GM23248 (cell line): ENCODE data around the gene DGKA. TPM values are rescaled to one million over a fixed set of nuclear protein-coding genes. Genes with fewer than 3 reads are reported as not detected.
"Not testable (repeated sequence)": the region's sequence is repeated elsewhere in the genome, so short reads cannot be mapped to it uniquely, and the experiment has no call there.

ENCODE experiments used
- DNase-seq: peaks from one replicate; pipeline ENCODE4 v3.0.0-alpha.2; 2015
- H2AFZ ChIP-seq: fragments of 200-600 bp; sonication (generic); 2 replicates; pipeline ENCODE4 v1.6.1; 2016; ENCODE audit warnings: antibody characterized with exemption
- H3F3A ChIP-seq: fragments of 200-600 bp; sonication (generic); 2 replicates; pipeline ENCODE4 v1.6.1; 2016; ENCODE audit warnings: mild to moderate bottlenecking, antibody characterized with exemption, mixed run types; ENCODE audit not compliant: insufficient read depth
- H3K27ac ChIP-seq: fragments of 200-600 bp; sonication (generic); 2 replicates; pipeline ENCODE4 v1.5.1; 2016; ENCODE audit warnings: mild to moderate bottlenecking
- H3K27me3 ChIP-seq: fragments of 200-600 bp; sonication (generic); replicated peaks from 2 replicates; pipeline ENCODE4 v1.6.1; 2016; ENCODE audit warnings: mild to moderate bottlenecking; ENCODE audit not compliant: insufficient read depth
- H3K36me3 ChIP-seq: fragments of 200-600 bp; sonication (generic); 2 replicates; pipeline ENCODE4 v1.6.1; 2016; ENCODE audit warnings: low read depth, mild to moderate bottlenecking
- H3K4me1 ChIP-seq: fragments of 200-600 bp; sonication (generic); 2 replicates; pipeline ENCODE4 v1.6.1; 2016; ENCODE audit warnings: mild to moderate bottlenecking; ENCODE audit not compliant: insufficient read depth
- H3K4me2 ChIP-seq: fragments of 200-600 bp; sonication (generic); one replicate; pipeline ENCODE4 v1.6.1; 2016; ENCODE audit warnings: mild to moderate bottlenecking; ENCODE audit not compliant: unreplicated experiment
- H3K4me3 ChIP-seq: fragments of 200-600 bp; sonication (generic); 2 replicates; pipeline ENCODE4 v1.5.1; 2016; ENCODE audit warnings: mild to moderate bottlenecking
- H3K79me2 ChIP-seq: fragments of 200-600 bp; sonication (generic); 2 replicates; pipeline ENCODE4 v1.6.1; 2016; ENCODE audit warnings: mild to moderate bottlenecking; ENCODE audit not compliant: insufficient read depth
- H3K9ac ChIP-seq: fragments of 200-600 bp; sonication (generic); 2 replicates; pipeline ENCODE4 v1.6.1; 2016; ENCODE audit warnings: mild to moderate bottlenecking
- H3K9me2 ChIP-seq: fragments of 200-600 bp; sonication (generic); 2 replicates; pipeline ENCODE4 v1.6.1; 2016; ENCODE audit warnings: mixed run types, mild to moderate bottlenecking, moderate library complexity; ENCODE audit not compliant: insufficient read depth
- H3K9me3 ChIP-seq: fragments of 200-600 bp; sonication (generic); one replicate; pipeline ENCODE4 v1.6.1; 2017; ENCODE audit warnings: low read depth
- H4K20me1 ChIP-seq: fragments of 200-600 bp; sonication (generic); 2 replicates; pipeline ENCODE4 v1.6.0; 2016; ENCODE audit not compliant: insufficient read depth
- EZH2 ChIP-seq: fragments of 200-600 bp; sonication (generic); IDR thresholded peaks from 2 replicates; pipeline ENCODE4 v1.6.1; 2018; ENCODE audit warnings: antibody characterized with exemption, mild to moderate bottlenecking; ENCODE audit not compliant: insufficient read depth, poor library complexity, severe bottlenecking
- EZH2phosphoT487 ChIP-seq: fragments of 200-600 bp; sonication (generic); IDR thresholded peaks from 2 replicates; pipeline ENCODE4 v1.6.1; 2018; ENCODE audit warnings: antibody characterized with exemption, moderate library complexity, mild to moderate bottlenecking, low read depth; ENCODE audit not compliant: insufficient read depth
- WGBS, 2 experiments: methylation state at CpG; one replicate each; pipeline ENCODE4 v1.1.6; 2015 to 2017; ENCODE audit warnings: low lambda C conversion rate in 2 of 2, low coverage in 1 of 2; ENCODE audit errors: missing lambda C conversion rate in 2 of 2; 5-methylcytosine and 5-hydroxymethylcytosine counted together
- in situ Hi-C: fragments of 300-500 bp; cut with MboI; formaldehyde crosslinking; loops from 2 replicates; pipeline ENCODE4 v1.15.0; 2020
- polyA plus RNA-seq: library from polyadenylated mRNA; unstranded; fragments of >200 nt; fragmentation: Nextera tagmentation; extraction: Ambion mirVana; gene quantifications from 2 replicates; pipeline ENCODE4 v1.2.1, GENCODE V29; 2016
- total RNA-seq: library from RNA; depleted of rRNA; stranded (reverse); fragments of >200 nt; shearing (Covaris generic); gene quantifications from 2 replicates; pipeline ENCODE4 v1.2.3, GENCODE V29; 2014

Gene DGKA
- total and polyA plus RNA-seq, 2 experiments from 2014 or later, result 67.7 to 116 TPM

GRCh38 chr12:55909513-55909884, 21.5 kb upstream of the DGKA start:
- H3K27ac ChIP-seq, result peak overlapping the region; percentile 67

GRCh38 chr12:55912908-55913307, 18.1 kb upstream of the DGKA start:
- Histone ChIP-seq H3K4me3 (no peak overlapping the region), H3K79me2 (peaks cover 77% of the 10 kb centered on the region), H3K9me2 (no peaks in the 10 kb centered on the region), H3K9me3 (no peaks in the 10 kb centered on the region), H3F3A (peaks cover 16% of the 10 kb centered on the region), H3K27me3 (no peaks in the 10 kb centered on the region), H3K9ac (no peak overlapping the region), H3K4me2 (no peak overlapping the region), H3K4me1 (peaks cover 14% of the 10 kb centered on the region), H4K20me1 (no peaks in the 10 kb centered on the region), H2AFZ (no peak overlapping the region), H3K36me3 (peaks cover 13% of the 10 kb centered on the region), H3K27ac (no peak overlapping the region)
- DNase-seq, result no peak
- whole genome bisulfite sequencing, 2 experiments, result 90% methylated on average over 4 of the region's 4 CpGs
- in situ Hi-C loops, result no loop called here
- TF ChIP-seq EZH2phosphoT487 (no peak), EZH2 (no peak)

More at GRCh38 chr12:55909513-55909884, 21.5 kb upstream of the DGKA start:
- H3K9me3 ChIP-seq, result no peaks in the 10 kb centered on the region
- peaks cover 10% of the 10 kb centered on the region for H3K36me3 ChIP-seq
- no peaks in the 10 kb centered on the region for H4K20me1 ChIP-seq
- H3K4me1 ChIP-seq, result peaks cover 19% of the 10 kb centered on the region
- peak overlapping the region; percentile 25; the same call in 1 of the 2 replicates for H3K4me3 ChIP-seq
- peak overlapping the region; percentile 43; the same call in 1 of the 2 replicates for H2AFZ ChIP-seq
- DNase-seq, result no peak
- peaks cover 21% of the 10 kb centered on the region for H3F3A ChIP-seq
- peaks cover 58% of the 10 kb centered on the region for H3K79me2 ChIP-seq
- H3K4me2 ChIP-seq, result peak overlapping the region; percentile 12
- peak overlapping the region; percentile 32 for H3K9ac ChIP-seq
- WGBS, 2 experiments, result 66 to 71% methylated on average over 2 of the region's 2 CpGs
- no peaks in the 10 kb centered on the region for H3K27me3 ChIP-seq
- H3K9me2 ChIP-seq, result no peaks in the 10 kb centered on the region
- in situ Hi-C loops, result no loop called here
- TF ChIP-seq EZH2 (no peak), EZH2phosphoT487 (no peak)

- 54 to 62% methylated on average over 3 of the region's 3 CpGs for WGBS, 2 experiments
These were observed 15.5 kb upstream of the DGKA start for GRCh38 chr12:55915482-55915859.

GRCh38 chr12:55919032-55919431, 11.9 kb upstream of the DGKA start:
- WGBS, 2 experiments, result 48 to 54% methylated on average over 3 of the region's 3 CpGs
- H3K9me2 ChIP-seq, in situ Hi-C loops, H3K9me3 ChIP-seq, H3K4me3 ChIP-seq, H3K36me3 ChIP-seq, H4K20me1 ChIP-seq, H3K4me1 ChIP-seq, H3K27me3 ChIP-seq, H2AFZ ChIP-seq, H3F3A ChIP-seq: not testable (repeated sequence)
- H3K9ac ChIP-seq, result peak overlapping the region; percentile 33; the same call in 1 of the 2 replicates
- peak overlapping the region; percentile 75 for H3K27ac ChIP-seq
- peaks cover 99% of the 10 kb centered on the region for H3K79me2 ChIP-seq
- H3K4me2 ChIP-seq, result peak overlapping the region; percentile 12
- DNase-seq, result peak; percentile 86

More at GRCh38 chr12:55915482-55915859, 15.5 kb upstream of the DGKA start:
- Histone ChIP-seq H3K4me1 (peaks cover 9% of the 10 kb centered on the region), H4K20me1 (no peaks in the 10 kb centered on the region), H3K79me2 (peaks cover 99% of the 10 kb centered on the region), H3K27ac (no peak overlapping the region), H3K9me2 (no peaks in the 10 kb centered on the region), H3F3A (peaks cover 7% of the 10 kb centered on the region; the same call in 1 of the 2 replicates), H2AFZ (no peak overlapping the region), H3K9ac (no peak overlapping the region), H3K27me3 (no peaks in the 10 kb centered on the region), H3K4me2 (no peak overlapping the region), H3K4me3 (no peak overlapping the region), H3K9me3 (no peaks in the 10 kb centered on the region), H3K36me3 (peaks cover 13% of the 10 kb centered on the region)
- no peak for DNase-seq
- no peak for TF ChIP-seq EZH2
- no peak for TF ChIP-seq EZH2phosphoT487
- in situ Hi-C loops, result no loop called here

- Histone ChIP-seq H3K9me2 (no peaks in the 10 kb centered on the region), H2AFZ (no peak overlapping the region), H3K27ac (no peak overlapping the region), H3K27me3 (no peaks in the 10 kb centered on the region), H4K20me1 (no peaks in the 10 kb centered on the region), H3F3A (peaks cover 23% of the 10 kb centered on the region), H3K4me3 (no peak overlapping the region), H3K4me1 (peaks cover 19% of the 10 kb centered on the region; the same call in 1 of the 2 replicates), H3K9me3 (no peaks in the 10 kb centered on the region), H3K9ac (no peak overlapping the region), H3K79me2 (peaks cover 96% of the 10 kb centered on the region), H3K36me3 (no peaks in the 10 kb centered on the region), H3K4me2 (no peak overlapping the region)
- in situ Hi-C loops, result no loop called here
- TF ChIP-seq EZH2 (no peak), EZH2phosphoT487 (no peak)
- 90 to 94% methylated on average over 3 of the region's 3 CpGs for WGBS, 2 experiments
- DNase-seq, result peak; percentile 20
These were observed 8.8 kb upstream of the DGKA start for GRCh38 chr12:55922126-55922525.

GRCh38 chr12:55923648-55924047, 7.3 kb upstream of the DGKA start:
- H3K27me3 ChIP-seq, H3K36me3 ChIP-seq, DNase-seq, H3K9me3 ChIP-seq, H2AFZ ChIP-seq, H4K20me1 ChIP-seq, H3K27ac ChIP-seq, H3K9me2 ChIP-seq, in situ Hi-C loops, H3K9ac ChIP-seq, H3K4me3 ChIP-seq, H3K4me2 ChIP-seq: not testable (repeated sequence)
- peaks cover 19% of the 10 kb centered on the region; the same call in 1 of the 2 replicates for H3K4me1 ChIP-seq
- 89 to 97% methylated on average over 9 of the region's 9 CpGs for WGBS, 2 experiments
- H3K79me2 ChIP-seq, result peaks cover 89% of the 10 kb centered on the region
- H3F3A ChIP-seq, result peaks cover 31% of the 10 kb centered on the region
